GM23338 (cell line): ENCODE measurements around the gene ARHGAP4. TPM values are rescaled to one million over a fixed set of nuclear protein-coding genes. Genes with fewer than 3 reads are reported as not detected.

Experiments used
- CREB1 ChIP-seq: fragments of 250-450 bp; sonication (Bioruptor Pico); IDR thresholded peaks from 2 replicates; pipeline ENCODE4 v1.5.0; 2020; ENCODE audit warnings: low read depth, mild to moderate bottlenecking, moderate library complexity
- EZH2 ChIP-seq: fragments of 200-600 bp; sonication (generic); IDR thresholded peaks from one replicate; pipeline ENCODE4 v1.8.0; 2017; ENCODE audit warnings: antibody characterized with exemption, mild to moderate bottlenecking, low read depth; ENCODE audit not compliant: unreplicated experiment
- EZH2phosphoT487 ChIP-seq: fragments of 200-600 bp; sonication (generic); IDR thresholded peaks from one replicate; pipeline ENCODE4 v1.8.1; 2018; ENCODE audit warnings: antibody characterized with exemption; ENCODE audit not compliant: unreplicated experiment
- NANOG ChIP-seq: IDR thresholded peaks from 2 replicates; pipeline ENCODE4 v1.6.1; 2016; ENCODE audit warnings: antibody characterized with exemption, borderline replicate concordance
- POLR2AphosphoS5 ChIP-seq: IDR thresholded peaks from 2 replicates; pipeline ENCODE4 v1.6.1; 2016; ENCODE audit warnings: antibody characterized with exemption, low read depth
- STAT1 ChIP-seq: IDR thresholded peaks from one replicate; pipeline ENCODE4 v1.6.1; 2016; ENCODE audit warnings: antibody characterized with exemption; ENCODE audit not compliant: unreplicated experiment
- polyA plus RNA-seq: library from polyadenylated mRNA; unstranded; fragments of >200 nt; fragmentation: Nextera tagmentation; extraction: Ambion mirVana; gene quantifications from 2 replicates; pipeline ENCODE4 v1.2.1, GENCODE V29; 2016
- total RNA-seq: library from RNA; depleted of rRNA; stranded (reverse); fragments of >200 nt; shearing (Covaris generic); gene quantifications from 2 replicates; pipeline ENCODE4 v1.2.3, GENCODE V29; 2014
- TF ChIP-seq, protein P1 (sequence below): fragments of 250-450 bp; sonication (Bioruptor Pico); IDR thresholded peaks from 2 replicates; pipeline ENCODE4 v1.5.0; 2020; ENCODE audit warnings: mild to moderate bottlenecking, moderate library complexity
- TF ChIP-seq, protein P2 (sequence below), 2 experiments: fragments of 200-600 bp in 1 of 2; sonication (generic) in 1 of 2; conservative IDR thresholded peaks; 2 replicates each; pipeline versions ENCODE4 v1.5.1 to v1.6.1; 2016 to 2017; ENCODE audit warnings: antibody characterized with exemption in 2 of 2, low read depth in 2 of 2, mild to moderate bottlenecking in 2 of 2, moderate library complexity in 1 of 2
- TF ChIP-seq, protein P3 (sequence below): IDR thresholded peaks from 2 replicates; pipeline ENCODE4 v1.6.1; 2016; ENCODE audit warnings: antibody characterized with exemption

Gene ARHGAP4
- total and polyA plus RNA-seq, 2 experiments from 2014 or later, result 21.5 to 59.5 TPM

DNA sequence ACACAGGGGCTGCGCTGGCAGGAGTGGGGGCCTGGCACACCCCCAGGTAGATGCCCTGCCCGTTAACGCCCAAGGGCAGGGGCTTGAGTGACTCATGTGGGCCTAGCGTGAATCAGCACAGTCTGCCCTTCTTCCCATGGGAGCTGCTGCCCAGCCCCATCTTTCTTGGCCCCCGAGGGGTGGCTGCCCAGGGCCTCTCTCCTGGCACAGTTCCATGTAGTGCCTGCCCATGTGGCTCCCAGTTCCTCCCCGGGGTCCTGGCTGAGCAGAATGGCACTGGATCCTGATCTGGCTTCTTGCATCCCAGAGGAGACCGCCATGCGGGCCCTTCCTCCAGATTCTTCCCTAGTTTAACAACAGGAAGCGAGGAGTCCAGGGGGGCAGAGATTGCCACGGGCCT is 23.7 kb downstream of the ARHGAP4 start (continued):
- TF ChIP-seq, protein P1, sequence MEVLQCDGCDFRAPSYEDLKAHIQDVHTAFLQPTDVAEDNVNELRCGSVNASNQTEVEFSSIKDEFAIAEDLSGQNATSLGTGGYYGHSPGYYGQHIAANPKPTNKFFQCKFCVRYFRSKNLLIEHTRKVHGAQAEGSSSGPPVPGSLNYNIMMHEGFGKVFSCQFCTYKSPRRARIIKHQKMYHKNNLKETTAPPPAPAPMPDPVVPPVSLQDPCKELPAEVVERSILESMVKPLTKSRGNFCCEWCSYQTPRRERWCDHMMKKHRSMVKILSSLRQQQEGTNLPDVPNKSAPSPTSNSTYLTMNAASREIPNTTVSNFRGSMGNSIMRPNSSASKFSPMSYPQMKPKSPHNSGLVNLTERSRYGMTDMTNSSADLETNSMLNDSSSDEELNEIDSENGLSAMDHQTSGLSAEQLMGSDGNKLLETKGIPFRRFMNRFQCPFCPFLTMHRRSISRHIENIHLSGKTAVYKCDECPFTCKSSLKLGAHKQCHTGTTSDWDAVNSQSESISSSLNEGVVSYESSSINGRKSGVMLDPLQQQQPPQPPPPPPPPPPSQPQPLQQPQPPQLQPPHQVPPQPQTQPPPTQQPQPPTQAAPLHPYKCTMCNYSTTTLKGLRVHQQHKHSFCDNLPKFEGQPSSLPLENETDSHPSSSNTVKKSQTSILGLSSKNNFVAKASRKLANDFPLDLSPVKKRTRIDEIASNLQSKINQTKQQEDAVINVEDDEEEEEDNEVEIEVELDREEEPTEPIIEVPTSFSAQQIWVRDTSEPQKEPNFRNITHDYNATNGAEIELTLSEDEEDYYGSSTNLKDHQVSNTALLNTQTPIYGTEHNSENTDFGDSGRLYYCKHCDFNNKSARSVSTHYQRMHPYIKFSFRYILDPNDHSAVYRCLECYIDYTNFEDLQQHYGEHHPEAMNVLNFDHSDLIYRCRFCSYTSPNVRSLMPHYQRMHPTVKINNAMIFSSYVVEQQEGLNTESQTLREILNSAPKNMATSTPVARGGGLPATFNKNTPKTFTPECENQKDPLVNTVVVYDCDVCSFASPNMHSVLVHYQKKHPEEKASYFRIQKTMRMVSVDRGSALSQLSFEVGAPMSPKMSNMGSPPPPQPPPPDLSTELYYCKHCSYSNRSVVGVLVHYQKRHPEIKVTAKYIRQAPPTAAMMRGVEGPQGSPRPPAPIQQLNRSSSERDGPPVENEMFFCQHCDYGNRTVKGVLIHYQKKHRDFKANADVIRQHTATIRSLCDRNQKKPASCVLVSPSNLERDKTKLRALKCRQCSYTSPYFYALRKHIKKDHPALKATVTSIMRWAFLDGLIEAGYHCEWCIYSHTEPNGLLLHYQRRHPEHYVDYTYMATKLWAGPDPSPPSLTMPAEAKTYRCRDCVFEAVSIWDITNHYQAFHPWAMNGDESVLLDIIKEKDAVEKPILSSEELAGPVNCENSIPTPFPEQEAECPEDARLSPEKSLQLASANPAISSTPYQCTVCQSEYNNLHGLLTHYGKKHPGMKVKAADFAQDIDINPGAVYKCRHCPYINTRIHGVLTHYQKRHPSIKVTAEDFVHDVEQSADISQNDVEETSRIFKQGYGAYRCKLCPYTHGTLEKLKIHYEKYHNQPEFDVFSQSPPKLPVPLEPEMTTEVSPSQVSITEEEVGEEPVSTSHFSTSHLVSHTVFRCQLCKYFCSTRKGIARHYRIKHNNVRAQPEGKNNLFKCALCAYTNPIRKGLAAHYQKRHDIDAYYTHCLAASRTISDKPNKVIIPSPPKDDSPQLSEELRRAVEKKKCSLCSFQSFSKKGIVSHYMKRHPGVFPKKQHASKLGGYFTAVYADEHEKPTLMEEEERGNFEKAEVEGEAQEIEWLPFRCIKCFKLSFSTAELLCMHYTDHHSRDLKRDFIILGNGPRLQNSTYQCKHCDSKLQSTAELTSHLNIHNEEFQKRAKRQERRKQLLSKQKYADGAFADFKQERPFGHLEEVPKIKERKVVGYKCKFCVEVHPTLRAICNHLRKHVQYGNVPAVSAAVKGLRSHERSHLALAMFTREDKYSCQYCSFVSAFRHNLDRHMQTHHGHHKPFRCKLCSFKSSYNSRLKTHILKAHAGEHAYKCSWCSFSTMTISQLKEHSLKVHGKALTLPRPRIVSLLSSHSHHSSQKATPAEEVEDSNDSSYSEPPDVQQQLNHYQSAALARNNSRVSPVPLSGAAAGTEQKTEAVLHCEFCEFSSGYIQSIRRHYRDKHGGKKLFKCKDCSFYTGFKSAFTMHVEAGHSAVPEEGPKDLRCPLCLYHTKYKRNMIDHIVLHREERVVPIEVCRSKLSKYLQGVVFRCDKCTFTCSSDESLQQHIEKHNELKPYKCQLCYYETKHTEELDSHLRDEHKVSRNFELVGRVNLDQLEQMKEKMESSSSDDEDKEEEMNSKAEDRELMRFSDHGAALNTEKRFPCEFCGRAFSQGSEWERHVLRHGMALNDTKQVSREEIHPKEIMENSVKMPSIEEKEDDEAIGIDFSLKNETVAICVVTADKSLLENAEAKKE (CRISPR knock-in tag), result no peak
- TF ChIP-seq, protein P2, sequence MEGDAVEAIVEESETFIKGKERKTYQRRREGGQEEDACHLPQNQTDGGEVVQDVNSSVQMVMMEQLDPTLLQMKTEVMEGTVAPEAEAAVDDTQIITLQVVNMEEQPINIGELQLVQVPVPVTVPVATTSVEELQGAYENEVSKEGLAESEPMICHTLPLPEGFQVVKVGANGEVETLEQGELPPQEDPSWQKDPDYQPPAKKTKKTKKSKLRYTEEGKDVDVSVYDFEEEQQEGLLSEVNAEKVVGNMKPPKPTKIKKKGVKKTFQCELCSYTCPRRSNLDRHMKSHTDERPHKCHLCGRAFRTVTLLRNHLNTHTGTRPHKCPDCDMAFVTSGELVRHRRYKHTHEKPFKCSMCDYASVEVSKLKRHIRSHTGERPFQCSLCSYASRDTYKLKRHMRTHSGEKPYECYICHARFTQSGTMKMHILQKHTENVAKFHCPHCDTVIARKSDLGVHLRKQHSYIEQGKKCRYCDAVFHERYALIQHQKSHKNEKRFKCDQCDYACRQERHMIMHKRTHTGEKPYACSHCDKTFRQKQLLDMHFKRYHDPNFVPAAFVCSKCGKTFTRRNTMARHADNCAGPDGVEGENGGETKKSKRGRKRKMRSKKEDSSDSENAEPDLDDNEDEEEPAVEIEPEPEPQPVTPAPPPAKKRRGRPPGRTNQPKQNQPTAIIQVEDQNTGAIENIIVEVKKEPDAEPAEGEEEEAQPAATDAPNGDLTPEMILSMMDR (conservative IDR thresholded peaks at IDR 0.05; ENCODE audit: low read depth in 2 of 2), result no peak
- TF ChIP-seq STAT1, result no peak
- no peak for TF ChIP-seq POLR2AphosphoS5
- TF ChIP-seq, protein P3, sequence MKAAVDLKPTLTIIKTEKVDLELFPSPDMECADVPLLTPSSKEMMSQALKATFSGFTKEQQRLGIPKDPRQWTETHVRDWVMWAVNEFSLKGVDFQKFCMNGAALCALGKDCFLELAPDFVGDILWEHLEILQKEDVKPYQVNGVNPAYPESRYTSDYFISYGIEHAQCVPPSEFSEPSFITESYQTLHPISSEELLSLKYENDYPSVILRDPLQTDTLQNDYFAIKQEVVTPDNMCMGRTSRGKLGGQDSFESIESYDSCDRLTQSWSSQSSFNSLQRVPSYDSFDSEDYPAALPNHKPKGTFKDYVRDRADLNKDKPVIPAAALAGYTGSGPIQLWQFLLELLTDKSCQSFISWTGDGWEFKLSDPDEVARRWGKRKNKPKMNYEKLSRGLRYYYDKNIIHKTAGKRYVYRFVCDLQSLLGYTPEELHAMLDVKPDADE, result no peak
- no peak for TF ChIP-seq NANOG
- no peak for TF ChIP-seq EZH2
- TF ChIP-seq CREB1 (CRISPR knock-in tag), result no peak
- TF ChIP-seq EZH2phosphoT487, result no peak
